Gastrocnemius medialis (tissue), 4 donors: Measurements from ENCODE around the gene RAI1.

ENCODE experiments used
- POLR2A ChIP-seq, 2 donors: fragments of 450-650 bp; IDR thresholded peaks; one replicate each; pipeline ENCODE4 v1.6.1; 2017; ENCODE audit warnings: antibody characterized with exemption in 2 of 2, mild to moderate bottlenecking in 2 of 2, moderate library complexity in 2 of 2
- TF ChIP-seq, protein P1 (sequence below), 5 experiments: fragments of 450-650 bp in 3 of 5; fragments of 200-600 bp in 2 of 5; sonication (generic) in 2 of 5; IDR thresholded peaks in 4 of 5; conservative IDR thresholded peaks in 1 of 5; 1 replicate in 4 of 5; 2 replicates in 1 of 5; pipeline ENCODE4 v1.5.1; 2016 to 2019; ENCODE audit warnings: antibody characterized with exemption in 5 of 5, mild to moderate bottlenecking in 3 of 5, moderate library complexity in 3 of 5

GRCh38 chr17:17832032-17832363, 150.7 kb downstream of the RAI1 start:
- TF ChIP-seq, protein P1, sequence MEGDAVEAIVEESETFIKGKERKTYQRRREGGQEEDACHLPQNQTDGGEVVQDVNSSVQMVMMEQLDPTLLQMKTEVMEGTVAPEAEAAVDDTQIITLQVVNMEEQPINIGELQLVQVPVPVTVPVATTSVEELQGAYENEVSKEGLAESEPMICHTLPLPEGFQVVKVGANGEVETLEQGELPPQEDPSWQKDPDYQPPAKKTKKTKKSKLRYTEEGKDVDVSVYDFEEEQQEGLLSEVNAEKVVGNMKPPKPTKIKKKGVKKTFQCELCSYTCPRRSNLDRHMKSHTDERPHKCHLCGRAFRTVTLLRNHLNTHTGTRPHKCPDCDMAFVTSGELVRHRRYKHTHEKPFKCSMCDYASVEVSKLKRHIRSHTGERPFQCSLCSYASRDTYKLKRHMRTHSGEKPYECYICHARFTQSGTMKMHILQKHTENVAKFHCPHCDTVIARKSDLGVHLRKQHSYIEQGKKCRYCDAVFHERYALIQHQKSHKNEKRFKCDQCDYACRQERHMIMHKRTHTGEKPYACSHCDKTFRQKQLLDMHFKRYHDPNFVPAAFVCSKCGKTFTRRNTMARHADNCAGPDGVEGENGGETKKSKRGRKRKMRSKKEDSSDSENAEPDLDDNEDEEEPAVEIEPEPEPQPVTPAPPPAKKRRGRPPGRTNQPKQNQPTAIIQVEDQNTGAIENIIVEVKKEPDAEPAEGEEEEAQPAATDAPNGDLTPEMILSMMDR (IDR thresholded peaks at IDR 0.05 in 4 of 5, conservative IDR thresholded peaks at IDR 0.05 in 1 of 5): no peak
- no peak for TF ChIP-seq POLR2A (IDR thresholded peaks at IDR 0.05)
